ENCODE data around the gene CDH11. TPM values are rescaled to one million over a fixed set of nuclear protein-coding genes. Genes with fewer than 3 reads are reported as not detected.

Gene CDH11
- polyA plus RNA-seq, 1 experiment = 276 TPM

DNA sequence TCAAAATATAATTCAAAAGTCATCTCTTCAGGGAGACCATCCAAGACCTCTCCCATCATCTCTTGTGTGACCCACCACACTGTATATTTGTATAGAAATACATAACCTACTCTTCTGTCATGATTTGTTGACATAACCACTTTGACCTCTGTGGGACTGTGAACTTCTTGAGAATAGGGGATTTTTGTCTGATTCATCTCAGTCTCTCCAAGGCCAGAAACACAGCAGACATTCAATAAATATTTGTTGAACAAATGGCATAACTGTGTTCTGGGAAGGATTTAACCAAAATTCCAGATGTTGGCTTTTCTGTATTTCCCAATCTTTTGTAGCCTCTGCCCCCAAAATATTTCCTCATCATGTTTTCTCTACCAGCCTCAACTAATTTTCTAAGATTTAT lies 169.7 kb downstream of the CDH11 start:
- Histone ChIP-seq H3K9me3 (ENCODE audit: control insufficient read depth, insufficient read depth, low read length) (peaks cover 4% of the 10 kb centered on the region; the same call in 1 of the 2 replicates), H3K4me3 (ENCODE audit: low read depth, low read length) (no peak overlapping the region), H3K27ac (ENCODE audit: low read depth, low read length) (peak overlapping the region; percentile 72), H3K27me3 (ENCODE audit: control insufficient read depth, insufficient read depth, low read length) (no peaks in the 10 kb centered on the region)
- peak; percentile 75 for DNase-seq (ENCODE audit: low read depth, low spot score)
- CTCF ChIA-PET = no interaction called here
- POLR2A ChIA-PET = no interaction called here
- TF ChIP-seq, protein P1, sequence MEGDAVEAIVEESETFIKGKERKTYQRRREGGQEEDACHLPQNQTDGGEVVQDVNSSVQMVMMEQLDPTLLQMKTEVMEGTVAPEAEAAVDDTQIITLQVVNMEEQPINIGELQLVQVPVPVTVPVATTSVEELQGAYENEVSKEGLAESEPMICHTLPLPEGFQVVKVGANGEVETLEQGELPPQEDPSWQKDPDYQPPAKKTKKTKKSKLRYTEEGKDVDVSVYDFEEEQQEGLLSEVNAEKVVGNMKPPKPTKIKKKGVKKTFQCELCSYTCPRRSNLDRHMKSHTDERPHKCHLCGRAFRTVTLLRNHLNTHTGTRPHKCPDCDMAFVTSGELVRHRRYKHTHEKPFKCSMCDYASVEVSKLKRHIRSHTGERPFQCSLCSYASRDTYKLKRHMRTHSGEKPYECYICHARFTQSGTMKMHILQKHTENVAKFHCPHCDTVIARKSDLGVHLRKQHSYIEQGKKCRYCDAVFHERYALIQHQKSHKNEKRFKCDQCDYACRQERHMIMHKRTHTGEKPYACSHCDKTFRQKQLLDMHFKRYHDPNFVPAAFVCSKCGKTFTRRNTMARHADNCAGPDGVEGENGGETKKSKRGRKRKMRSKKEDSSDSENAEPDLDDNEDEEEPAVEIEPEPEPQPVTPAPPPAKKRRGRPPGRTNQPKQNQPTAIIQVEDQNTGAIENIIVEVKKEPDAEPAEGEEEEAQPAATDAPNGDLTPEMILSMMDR (IDR thresholded peaks at IDR 0.05; ENCODE audit: low read depth, low read length) = no peak

GRCh38 chr16:64951193-64951592 lies 170.7 kb downstream of the CDH11 start:
- H3K27ac ChIP-seq (ENCODE audit: low read depth, low read length) = no peak overlapping the region
- TF ChIP-seq, protein P1 (IDR thresholded peaks at IDR 0.05; ENCODE audit: low read depth, low read length) = no peak
- H3K27me3 ChIP-seq (ENCODE audit: control insufficient read depth, insufficient read depth, low read length) = no peaks in the 10 kb centered on the region
- H3K9me3 ChIP-seq (ENCODE audit: control insufficient read depth, insufficient read depth, low read length) = peaks cover 4% of the 10 kb centered on the region; the same call in 1 of the 2 replicates
- no peak overlapping the region for H3K4me3 ChIP-seq (ENCODE audit: low read depth, low read length)
- no peak for DNase-seq (ENCODE audit: low read depth, low spot score)
- ChIA-PET CTCF (no interaction called here), POLR2A (no interaction called here)

DNA sequence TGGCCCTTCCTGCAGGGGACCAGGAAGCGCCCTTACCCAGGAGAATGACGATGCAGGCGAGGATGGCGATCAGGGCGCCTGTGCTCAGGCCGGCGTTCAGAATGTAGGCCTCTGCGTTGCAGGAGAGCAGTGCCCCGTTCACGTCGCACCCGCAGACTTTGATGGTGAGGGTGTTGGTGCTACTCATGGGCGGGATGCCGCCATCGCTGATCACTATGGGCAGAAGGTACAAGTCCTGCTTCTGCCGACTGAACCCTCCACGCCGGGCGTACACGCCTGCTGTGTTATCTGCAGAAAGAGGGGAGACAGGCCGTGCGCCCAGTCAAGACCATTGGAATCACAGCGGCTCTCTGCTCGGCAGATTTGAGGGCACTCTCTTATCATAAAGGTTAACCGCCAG lies 171.1 kb downstream of the CDH11 start:
- no peak for DNase-seq (ENCODE audit: low read depth, low spot score)
- ChIA-PET CTCF (no interaction called here), POLR2A (no interaction called here)
- H3K4me3 ChIP-seq (ENCODE audit: low read depth, low read length) = no peak overlapping the region
- H3K27ac ChIP-seq (ENCODE audit: low read depth, low read length) = no peak overlapping the region
- H3K9me3 ChIP-seq (ENCODE audit: control insufficient read depth, insufficient read depth, low read length) = peaks cover 4% of the 10 kb centered on the region; the same call in 1 of the 2 replicates
- TF ChIP-seq, protein P1 (IDR thresholded peaks at IDR 0.05; ENCODE audit: low read depth, low read length) = no peak
- no peaks in the 10 kb centered on the region for H3K27me3 ChIP-seq (ENCODE audit: control insufficient read depth, insufficient read depth, low read length)

- ChIA-PET POLR2A (no interaction called here), CTCF (no interaction called here)
- TF ChIP-seq, protein P1 (IDR thresholded peaks at IDR 0.05; ENCODE audit: low read depth, low read length) = peak; percentile 28; the same call in 1 of the 2 replicates
- Histone ChIP-seq H3K27ac (ENCODE audit: low read depth, low read length) (no peak overlapping the region), H3K4me3 (ENCODE audit: low read depth, low read length) (no peak overlapping the region), H3K27me3 (ENCODE audit: control insufficient read depth, insufficient read depth, low read length) (no peaks in the 10 kb centered on the region), H3K9me3 (ENCODE audit: control insufficient read depth, insufficient read depth, low read length) (peaks cover 4% of the 10 kb centered on the region; the same call in 1 of the 2 replicates)
- no peak for DNase-seq (ENCODE audit: low read depth, low spot score)
Observed at GRCh38 chr16:64950262-64950661, 171.6 kb downstream of the CDH11 start.

DNA sequence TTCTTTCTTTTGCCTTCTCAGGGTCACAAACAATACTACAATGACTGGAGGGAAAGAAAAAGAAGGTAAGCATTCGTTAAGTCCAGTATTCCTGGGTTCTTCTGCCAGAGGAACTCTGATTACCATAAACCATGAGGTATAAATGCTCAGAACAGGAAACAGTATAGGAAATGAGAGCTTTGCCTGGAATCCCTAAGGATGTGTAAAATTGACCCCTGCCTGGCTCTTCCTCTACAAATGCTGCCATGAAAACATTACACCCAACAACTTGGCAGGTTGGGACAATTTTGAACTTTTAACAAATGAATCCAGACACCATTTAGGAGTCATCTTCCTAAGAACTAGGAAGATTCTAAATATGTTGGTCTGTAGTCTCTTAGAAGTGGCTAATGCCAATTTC lies 173.8 kb downstream of the CDH11 start:
- DNase-seq (ENCODE audit: low read depth, low spot score) = no peak
- Histone ChIP-seq H3K4me3 (ENCODE audit: low read depth, low read length) (no peak overlapping the region), H3K27me3 (ENCODE audit: control insufficient read depth, insufficient read depth, low read length) (no peaks in the 10 kb centered on the region), H3K27ac (ENCODE audit: low read depth, low read length) (no peak overlapping the region), H3K9me3 (ENCODE audit: control insufficient read depth, insufficient read depth, low read length) (peaks cover 4% of the 10 kb centered on the region; the same call in 1 of the 2 replicates)
- TF ChIP-seq, protein P1 (IDR thresholded peaks at IDR 0.05; ENCODE audit: low read depth, low read length) = no peak
- ChIA-PET CTCF (no interaction called here), POLR2A (no interaction called here)

Measured in AG04450 (cell line).